GM23338 (cell line): ENCODE data around the gene MLPH.

Source experiments
- CTCF ChIP-seq, 2 experiments: fragments of 200-600 bp in 1 of 2; sonication (generic) in 1 of 2; conservative IDR thresholded peaks; 2 replicates each; pipeline versions ENCODE4 v1.5.1 to v1.6.1; 2016 to 2017; ENCODE audit warnings: antibody characterized with exemption in 2 of 2, low read depth in 2 of 2, mild to moderate bottlenecking in 2 of 2, moderate library complexity in 1 of 2
- EZH2phosphoT487 ChIP-seq: fragments of 200-600 bp; sonication (generic); IDR thresholded peaks from one replicate; pipeline ENCODE4 v1.8.1; 2018; ENCODE audit warnings: antibody characterized with exemption; ENCODE audit not compliant: unreplicated experiment

DNA sequence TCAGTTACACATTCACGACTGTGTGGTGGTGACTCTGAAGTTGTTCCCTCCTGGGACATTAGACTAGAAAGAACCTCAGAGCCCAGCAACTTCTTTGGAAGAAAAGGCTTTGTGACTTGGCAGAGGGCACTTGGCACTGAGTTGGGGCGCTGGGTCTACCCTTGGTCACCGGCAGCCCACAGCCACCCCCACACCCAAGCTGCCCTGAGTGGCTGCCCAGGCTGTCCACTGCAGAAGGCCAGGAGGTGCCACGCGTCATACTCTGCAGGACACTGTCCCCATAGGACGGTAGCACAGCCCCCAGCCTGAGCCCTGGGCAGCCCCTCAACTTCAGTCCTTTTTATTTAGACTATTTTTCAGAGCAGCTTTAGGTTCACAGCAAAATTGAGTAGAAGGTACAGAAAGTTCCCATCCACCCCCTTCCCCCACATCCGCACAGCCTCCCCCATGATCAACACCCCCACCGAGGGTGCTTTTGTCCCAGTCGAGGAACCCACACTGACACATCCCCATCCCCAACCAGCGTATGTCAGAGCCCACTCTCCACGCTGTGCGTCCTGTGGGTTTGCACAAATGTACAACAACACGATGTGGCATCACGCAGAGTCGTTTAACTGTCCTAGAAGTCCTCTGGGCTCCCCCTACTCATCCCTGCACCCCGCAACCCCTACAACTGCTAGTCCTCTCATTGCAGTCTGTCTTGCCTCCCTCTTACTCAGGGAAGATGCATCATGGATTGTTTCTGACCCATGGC, 80.4 kb downstream of the MLPH start:
- no peak for TF ChIP-seq CTCF (conservative IDR thresholded peaks at IDR 0.05; ENCODE audit: low read depth in 2 of 2)
- no peak for TF ChIP-seq EZH2phosphoT487
